Raji (cell line): ENCODE results near the gene SLC16A8.

ENCODE experiments used
- POLR2A ChIP-seq: IDR thresholded peaks from 2 replicates; pipeline ENCODE4 v1.6.1; 2011; ENCODE audit warnings: low read depth, low read length, control low read depth; ENCODE audit not compliant: insufficient read depth

Gene SLC16A8, protein sequence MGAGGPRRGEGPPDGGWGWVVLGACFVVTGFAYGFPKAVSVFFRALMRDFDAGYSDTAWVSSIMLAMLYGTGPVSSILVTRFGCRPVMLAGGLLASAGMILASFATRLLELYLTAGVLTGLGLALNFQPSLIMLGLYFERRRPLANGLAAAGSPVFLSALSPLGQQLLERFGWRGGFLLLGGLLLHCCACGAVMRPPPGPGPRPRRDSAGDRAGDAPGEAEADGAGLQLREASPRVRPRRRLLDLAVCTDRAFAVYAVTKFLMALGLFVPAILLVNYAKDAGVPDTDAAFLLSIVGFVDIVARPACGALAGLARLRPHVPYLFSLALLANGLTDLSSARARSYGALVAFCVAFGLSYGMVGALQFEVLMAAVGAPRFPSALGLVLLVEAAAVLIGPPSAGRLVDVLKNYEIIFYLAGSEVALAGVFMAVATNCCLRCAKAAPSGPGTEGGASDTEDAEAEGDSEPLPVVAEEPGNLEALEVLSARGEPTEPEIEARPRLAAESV

DNA sequence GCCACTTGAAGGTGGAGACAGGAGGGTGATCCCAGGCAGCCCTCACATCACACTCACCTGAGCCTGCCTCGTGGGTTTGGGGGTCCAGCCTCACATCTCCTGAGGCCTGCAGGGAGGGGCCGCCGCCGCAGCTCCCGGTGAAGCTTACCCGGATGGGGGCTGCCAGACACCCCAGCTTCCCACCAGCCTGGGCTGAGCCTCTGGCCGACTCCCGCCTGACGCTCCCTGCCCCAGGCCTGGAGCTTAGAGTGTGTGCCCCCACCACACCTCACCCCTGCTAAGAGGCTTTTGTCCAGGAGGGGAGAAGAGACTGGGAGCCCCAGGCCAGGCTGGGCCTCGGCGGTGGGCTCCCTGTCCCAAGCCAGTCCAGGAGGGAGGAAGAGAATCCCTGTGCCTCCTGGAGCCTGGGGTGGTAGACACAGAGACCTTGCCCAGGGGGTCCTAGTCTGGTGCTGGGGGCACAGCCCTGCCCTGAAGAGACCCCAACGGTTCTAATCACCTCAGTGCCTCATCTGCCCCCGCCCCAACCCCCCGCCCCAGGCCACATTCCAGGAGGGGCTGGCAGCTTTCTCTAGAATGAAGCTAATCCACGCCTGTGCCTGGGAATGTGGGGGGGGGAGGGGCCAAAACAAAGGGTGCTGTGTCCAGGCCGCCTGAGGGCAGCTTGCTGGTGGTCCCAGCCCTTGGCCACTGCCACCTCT lies at the start of gene SLC16A8:
Gene SLC16A8 (minus strand): TSS at position 254 of the 701 bp plus-strand sequence. CDS start 1,311 bp downstream, outside the sequence.
- no peak for TF ChIP-seq POLR2A

DNA sequence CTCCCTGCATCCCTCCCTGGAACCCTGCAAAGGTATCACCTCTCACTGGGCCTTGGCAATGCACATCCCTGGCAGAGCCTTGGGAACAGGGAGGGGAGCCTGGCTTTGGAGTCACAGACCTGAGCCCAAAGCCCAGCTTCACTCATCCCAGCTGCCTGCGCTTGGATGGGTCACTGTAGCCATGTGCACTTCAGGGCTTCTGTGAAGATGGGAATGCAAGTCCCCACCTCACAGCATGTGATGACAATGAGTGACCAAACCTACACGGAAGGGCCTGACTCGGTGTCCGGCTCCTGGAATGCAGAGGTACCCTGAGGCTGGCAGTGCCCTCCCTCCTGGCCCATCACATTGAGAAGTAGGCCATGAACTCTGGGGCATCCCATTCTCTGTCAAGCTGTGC lies 49.3 kb upstream of the SLC16A8 start:
- TF ChIP-seq POLR2A: no peak

DNA sequence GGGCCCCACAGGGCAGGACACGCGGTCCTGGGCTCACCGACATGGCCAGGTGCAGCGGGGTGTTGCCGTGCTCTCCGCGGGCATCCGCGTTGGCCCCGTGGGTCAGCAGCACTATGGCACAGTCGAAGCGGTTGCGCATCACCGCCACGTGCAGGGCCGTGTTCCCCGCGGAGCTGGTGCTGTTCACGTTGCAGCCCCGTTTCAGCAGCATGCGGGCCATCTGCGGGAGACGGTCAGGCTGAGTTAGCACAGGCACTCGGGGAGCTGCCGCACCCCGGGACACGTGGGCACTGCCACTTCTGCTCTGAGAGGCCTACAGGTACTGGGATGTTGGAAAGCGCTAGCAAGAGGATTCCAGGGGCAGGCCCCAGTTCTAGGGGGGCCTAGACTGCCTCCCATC lies 48.8 kb upstream of the SLC16A8 start:
- no peak for TF ChIP-seq POLR2A

DNA sequence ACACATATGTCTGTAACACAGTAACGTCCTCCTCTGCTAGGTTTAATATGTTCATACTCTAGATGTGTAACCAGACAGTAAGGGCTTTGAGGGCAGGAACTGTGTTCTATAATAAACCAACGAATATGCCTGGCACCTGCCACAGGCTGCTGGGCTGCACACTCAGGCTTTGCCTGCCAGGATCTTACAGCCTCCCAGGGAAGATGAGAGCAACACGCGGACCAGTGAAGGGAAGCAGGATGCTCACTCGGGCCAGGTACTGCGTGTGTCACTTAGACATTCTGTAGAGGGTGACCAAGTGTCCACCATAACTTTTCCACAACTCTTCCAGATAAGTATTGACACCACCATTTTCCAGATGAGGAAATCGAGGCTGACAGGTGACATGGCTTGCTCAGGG lies 48.2 kb upstream of the SLC16A8 start:
- TF ChIP-seq POLR2A: no peak

GRCh38 chr22:38131399-38131798 lies 47.4 kb upstream of the SLC16A8 start:
- TF ChIP-seq POLR2A: no peak

GRCh38 chr22:38129856-38130255 lies 45.9 kb upstream of the SLC16A8 start:
- no peak for TF ChIP-seq POLR2A

DNA sequence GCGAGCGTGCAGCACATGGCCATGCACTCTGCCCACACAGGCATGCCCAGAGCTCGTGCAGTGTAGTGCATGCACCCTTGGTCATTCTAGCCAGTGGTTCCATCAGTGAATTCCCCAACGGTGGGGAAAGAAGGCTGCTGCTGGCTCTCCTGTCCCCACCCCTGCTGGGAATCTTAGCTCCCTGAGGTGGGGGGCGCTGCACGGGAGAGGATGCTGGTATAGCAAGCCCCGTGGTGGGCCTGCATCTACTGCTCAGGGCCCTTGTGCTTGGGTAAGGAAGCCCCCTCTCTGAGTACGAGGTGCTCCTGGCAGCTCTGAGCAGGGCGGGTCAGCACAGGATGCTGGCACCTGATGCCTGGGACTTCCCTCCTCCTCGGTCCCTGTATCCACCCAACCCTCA lies 45.0 kb upstream of the SLC16A8 start:
- TF ChIP-seq POLR2A: no peak

- TF ChIP-seq POLR2A: no peak
Measured at GRCh38 chr22:38127869-38128268, 43.9 kb upstream of the SLC16A8 start.

GRCh38 chr22:38126928-38127668 lies 43.1 kb upstream of the SLC16A8 start:
- no peak for TF ChIP-seq POLR2A

DNA sequence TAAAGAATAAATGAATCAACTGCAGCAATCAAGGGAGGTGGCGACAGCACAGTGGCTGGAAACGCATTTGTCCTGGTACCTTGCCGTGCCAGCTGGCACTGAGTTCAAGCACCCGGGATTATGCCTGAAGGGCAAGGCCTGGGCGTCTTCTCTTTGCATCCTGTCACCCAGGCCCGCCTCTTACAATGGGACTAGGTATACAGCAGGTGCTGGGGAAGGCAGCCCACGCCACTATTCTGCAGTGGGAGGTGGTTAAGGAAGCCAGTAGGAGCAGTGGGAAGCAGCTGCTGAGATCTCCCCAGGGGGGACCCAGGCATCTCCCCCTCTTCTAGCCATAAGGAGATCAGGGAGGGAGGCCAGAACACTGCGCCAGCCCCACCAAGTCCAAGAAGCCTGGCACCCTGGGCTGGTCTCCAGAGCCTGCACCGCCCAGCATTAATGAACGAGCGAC lies 41.8 kb upstream of the SLC16A8 start:
- TF ChIP-seq POLR2A: no peak

DNA sequence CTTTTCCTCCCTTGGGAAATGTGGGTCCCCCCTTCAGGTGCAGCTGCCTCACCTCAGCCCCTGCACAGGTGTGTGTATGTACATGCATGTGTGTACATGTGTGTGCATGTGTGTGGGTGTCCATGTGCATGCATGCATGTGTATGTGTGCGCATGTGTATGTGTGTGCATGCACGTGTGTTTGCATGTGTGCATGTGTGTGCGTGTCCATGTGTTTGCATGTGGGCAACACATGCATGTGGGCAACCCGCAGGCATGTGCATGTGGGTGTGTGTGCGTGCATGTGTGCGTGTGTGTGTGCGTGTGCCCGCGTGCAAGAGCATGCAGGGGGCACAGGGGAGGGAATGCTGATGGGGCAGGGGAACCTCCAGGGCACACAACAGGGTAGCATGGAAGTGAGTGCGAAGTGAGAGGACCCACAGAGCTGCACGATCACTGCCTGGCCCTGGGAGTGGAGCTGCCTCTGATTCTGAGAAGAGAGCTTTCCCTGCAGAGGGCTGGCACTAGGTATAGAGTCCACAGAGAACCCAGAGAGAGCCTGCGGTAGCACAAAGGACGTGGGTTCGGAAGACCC lies 41.1 kb upstream of the SLC16A8 start:
- no peak for TF ChIP-seq POLR2A

- TF ChIP-seq POLR2A: no peak
Measured at GRCh38 chr22:38124236-38124974, 40.4 kb upstream of the SLC16A8 start.

DNA sequence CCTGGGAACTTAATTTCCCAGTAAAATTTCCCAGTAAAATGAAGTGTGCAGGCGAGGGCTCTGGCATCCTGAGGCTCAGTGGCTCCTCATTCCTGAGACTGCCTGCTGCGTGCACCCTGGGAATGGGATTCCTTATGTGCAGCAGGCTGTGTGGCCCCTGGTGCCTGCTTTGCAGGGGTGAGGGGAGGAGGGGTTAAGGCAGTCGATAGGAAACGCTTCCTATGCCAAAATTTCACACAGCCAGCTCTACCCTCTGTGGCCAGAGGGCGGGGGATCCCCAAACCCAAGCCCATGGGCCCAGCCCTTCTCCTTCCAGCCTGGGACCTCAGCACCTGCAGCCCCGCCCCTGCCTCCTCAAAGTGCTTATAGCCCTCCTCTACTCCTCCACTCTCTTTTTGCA lies 38.6 kb upstream of the SLC16A8 start:
- no peak for TF ChIP-seq POLR2A

DNA sequence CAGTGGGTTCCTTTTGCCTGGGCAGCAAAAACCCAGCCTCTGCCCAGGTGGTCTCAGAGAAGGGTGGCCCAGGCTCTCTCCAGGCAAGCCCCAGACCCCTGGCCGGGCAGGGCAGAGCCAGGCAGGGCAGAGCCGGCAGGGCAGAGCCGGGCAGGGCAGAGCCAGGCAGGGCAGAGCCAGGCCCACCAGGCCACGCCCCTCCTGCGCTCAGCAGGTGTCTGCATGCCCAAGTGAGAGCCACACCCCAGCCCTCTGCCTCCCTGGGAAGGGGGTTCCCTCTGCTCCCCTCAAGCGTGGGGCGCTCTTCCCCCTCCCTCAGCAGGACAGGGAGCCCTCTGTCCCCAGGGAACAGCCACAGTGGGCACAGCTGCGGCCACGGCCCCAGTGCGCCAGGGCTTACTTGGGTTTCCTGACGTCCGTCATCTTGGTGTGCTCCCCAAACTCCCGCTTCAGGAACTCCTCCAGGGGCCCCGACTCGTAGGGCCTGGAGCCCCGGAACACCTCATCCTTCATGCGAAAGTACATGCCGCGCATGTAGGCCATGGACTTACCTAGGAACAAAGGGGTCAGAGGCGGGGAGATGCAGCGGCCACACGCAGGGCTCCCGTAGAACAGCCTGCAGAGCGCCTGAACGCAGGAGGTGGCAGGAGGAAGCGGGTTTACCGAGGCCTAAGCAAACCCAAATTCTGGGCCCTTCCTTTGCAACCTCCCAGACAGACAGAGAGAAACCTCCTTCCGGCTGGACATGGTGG lies 36.6 kb upstream of the SLC16A8 start:
- no peak for TF ChIP-seq POLR2A
